BE2C (cell line): ENCODE measurements around the gene CRCP.

ENCODE experiments used
- DNase-seq: peaks from one replicate; pipeline ENCODE4 v3.0.0-alpha.2; 2020
- H3K27me3 ChIP-seq: fragments of 250-450 bp; sonication (Bioruptor Pico); 2 replicates; pipeline ENCODE4 v1.5.1; 2020; ENCODE audit warnings: mild to moderate bottlenecking
- H3K36me3 ChIP-seq: fragments of 250-450 bp; sonication (Bioruptor Pico); 2 replicates; pipeline ENCODE4 v1.5.1; 2020; ENCODE audit warnings: mild to moderate bottlenecking
- H3K4me1 ChIP-seq: fragments of 250-450 bp; sonication (Bioruptor Pico); 2 replicates; pipeline ENCODE4 v1.5.1; 2020
- H3K4me3 ChIP-seq: 2 replicates; pipeline ENCODE4 v1.5.1; 2011; ENCODE audit warnings: low read depth, low read length
- H3K9me3 ChIP-seq: fragments of 250-450 bp; sonication (Bioruptor Pico); 2 replicates; pipeline ENCODE4 v1.5.1; 2020
- CTCF ChIP-seq: IDR thresholded peaks from 2 replicates; pipeline ENCODE4 v1.5.1; 2012; ENCODE audit warnings: mild to moderate bottlenecking, low read depth, low read length

The CRCP gene

GRCh38 chr7:66183700-66184099 lies 69.1 kb downstream of the CRCP start:
- Histone ChIP-seq H3K4me3 (no peak overlapping the region), H3K36me3 (no peaks in the 10 kb centered on the region), H3K9me3 (no peaks in the 10 kb centered on the region), H3K4me1 (no peaks in the 10 kb centered on the region), H3K27me3 (no peaks in the 10 kb centered on the region)
- no peak for TF ChIP-seq CTCF
- no peak for DNase-seq

DNA sequence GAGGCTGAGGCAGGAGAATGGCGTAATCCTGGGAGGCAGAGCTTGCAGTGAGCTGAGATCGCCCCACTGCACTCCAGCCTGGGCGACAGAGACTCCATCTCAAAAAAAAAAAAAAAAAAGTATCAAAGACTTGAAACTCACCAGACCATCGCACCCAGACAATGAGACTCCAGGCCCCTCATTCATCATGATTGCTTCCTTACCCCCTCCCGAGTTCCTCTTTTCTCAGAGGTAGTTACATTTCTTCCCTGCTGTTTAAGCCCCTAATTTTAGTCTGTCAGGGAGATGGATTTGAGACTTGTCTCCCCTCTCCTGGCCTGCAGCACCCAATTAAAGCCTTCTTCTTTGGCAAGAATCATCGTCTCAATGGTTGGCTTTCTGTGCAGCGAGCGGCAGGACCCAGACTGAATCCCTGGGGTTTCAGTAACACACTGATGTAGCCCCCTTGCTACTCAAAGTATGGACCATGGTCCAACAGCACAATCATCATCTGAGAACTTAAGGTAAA lies 71.1 kb downstream of the CRCP start:
- Histone ChIP-seq H3K9me3 (no peaks in the 10 kb centered on the region), H3K4me3 (no peak overlapping the region), H3K4me1 (no peaks in the 10 kb centered on the region), H3K27me3 (no peaks in the 10 kb centered on the region), H3K36me3 (no peaks in the 10 kb centered on the region)
- no peak for DNase-seq
- TF ChIP-seq CTCF, result no peak

DNA sequence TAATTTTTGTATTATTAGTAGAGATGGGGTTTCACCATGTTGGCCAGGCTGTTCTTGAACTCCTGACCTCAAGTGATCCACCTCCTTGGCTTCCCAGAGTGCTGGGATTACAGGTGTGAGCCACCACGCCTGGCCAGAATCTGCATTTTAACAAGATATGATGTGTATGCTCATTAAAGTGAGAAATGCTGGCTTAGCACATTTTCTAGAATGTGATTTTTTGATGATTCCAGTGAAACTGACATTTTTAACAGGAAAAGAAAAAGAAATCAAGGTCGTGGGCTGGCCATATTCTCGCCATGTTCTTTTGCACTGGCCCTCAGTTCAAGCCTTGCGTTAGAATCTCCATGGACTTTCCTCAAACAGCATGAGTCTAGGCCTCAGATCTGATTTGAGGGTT lies 72.3 kb downstream of the CRCP start:
- Histone ChIP-seq H3K27me3 (no peaks in the 10 kb centered on the region), H3K9me3 (no peaks in the 10 kb centered on the region), H3K4me3 (no peak overlapping the region), H3K4me1 (no peaks in the 10 kb centered on the region), H3K36me3 (no peaks in the 10 kb centered on the region)
- TF ChIP-seq CTCF, result no peak
- no peak for DNase-seq

- TF ChIP-seq CTCF, result no peak
- Histone ChIP-seq H3K4me1 (no peaks in the 10 kb centered on the region), H3K27me3 (no peaks in the 10 kb centered on the region), H3K9me3 (no peaks in the 10 kb centered on the region), H3K4me3 (no peak overlapping the region), H3K36me3 (no peaks in the 10 kb centered on the region)
- no peak for DNase-seq
Measured at GRCh38 chr7:66187905-66188304, 73.3 kb downstream of the CRCP start.

DNA sequence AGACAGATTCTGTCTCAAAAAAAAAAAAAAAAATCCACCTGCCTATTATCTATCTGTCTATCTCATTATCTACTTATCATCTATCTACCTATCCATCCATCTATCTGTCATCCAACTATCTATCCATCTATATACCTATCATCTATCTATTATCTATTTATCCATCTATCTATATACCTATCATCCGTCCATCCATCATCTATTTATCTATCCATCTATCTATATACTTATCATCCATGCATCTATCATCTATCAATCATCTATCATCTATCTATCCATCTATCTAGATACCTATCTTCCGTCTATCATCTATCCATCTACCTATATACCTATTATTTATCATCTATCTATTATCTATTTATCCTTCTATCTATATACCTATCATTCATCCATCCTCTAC lies 74.0 kb downstream of the CRCP start:
- Histone ChIP-seq H3K9me3 (no peaks in the 10 kb centered on the region), H3K36me3 (no peaks in the 10 kb centered on the region), H3K4me1 (no peaks in the 10 kb centered on the region), H3K4me3 (no peak overlapping the region), H3K27me3 (no peaks in the 10 kb centered on the region)
- TF ChIP-seq CTCF, result no peak
- DNase-seq, result no peak

- Histone ChIP-seq H3K9me3 (no peaks in the 10 kb centered on the region), H3K36me3 (no peaks in the 10 kb centered on the region), H3K27me3 (no peaks in the 10 kb centered on the region), H3K4me1 (no peaks in the 10 kb centered on the region), H3K4me3 (no peak overlapping the region)
- TF ChIP-seq CTCF, result no peak
- DNase-seq, result no peak
Measured at GRCh38 chr7:66189695-66190503, 75.3 kb downstream of the CRCP start.
